Right ventricle myocardium superior (tissue), 1 donor: Measurements from ENCODE around the gene ASH1L. TPM values are rescaled to one million over a fixed set of nuclear protein-coding genes. Genes with fewer than 3 reads are reported as not detected.
A peak's percentile ranks its signal among the peaks of the same experiment; 100 is the strongest.
"Not testable (repeated sequence)": the region's sequence is repeated elsewhere in the genome, so short reads cannot be mapped to it uniquely, and the experiment has no call there.

ENCODE experiments used
- ATAC-seq: fragments of 200-7000 bp; cut with Tn5 transposase; one replicate; pipeline ENCODE4 v1.9.1; 2020; ENCODE audit warnings: mild to moderate bottlenecking; ENCODE audit not compliant: poor library complexity
- DNase-seq: peaks from one replicate; pipeline ENCODE4 v3.0.0-alpha.2; 2020
- intact Hi-C: fragments of 100-400 bp; cut with DNase I; formaldehyde crosslinking; loops from one replicate; pipeline ENCODE4 v1.11.2; 2022
- total RNA-seq: library from RNA; stranded (reverse); fragmentation: NEBNext Ultra II Directional; extraction: Animal tissue kit (Norgen Biotek cat#: 25700); gene quantifications from one replicate; pipeline ENCODE4 v1.2.1, GENCODE V29; 2021
- donor health status: DM: no; HTN: yes; CAD: no; lungs with severe emphysema.

The ASH1L gene
- total RNA-seq, 1 donor from 2014 or later = 41.3 TPM

DNA sequence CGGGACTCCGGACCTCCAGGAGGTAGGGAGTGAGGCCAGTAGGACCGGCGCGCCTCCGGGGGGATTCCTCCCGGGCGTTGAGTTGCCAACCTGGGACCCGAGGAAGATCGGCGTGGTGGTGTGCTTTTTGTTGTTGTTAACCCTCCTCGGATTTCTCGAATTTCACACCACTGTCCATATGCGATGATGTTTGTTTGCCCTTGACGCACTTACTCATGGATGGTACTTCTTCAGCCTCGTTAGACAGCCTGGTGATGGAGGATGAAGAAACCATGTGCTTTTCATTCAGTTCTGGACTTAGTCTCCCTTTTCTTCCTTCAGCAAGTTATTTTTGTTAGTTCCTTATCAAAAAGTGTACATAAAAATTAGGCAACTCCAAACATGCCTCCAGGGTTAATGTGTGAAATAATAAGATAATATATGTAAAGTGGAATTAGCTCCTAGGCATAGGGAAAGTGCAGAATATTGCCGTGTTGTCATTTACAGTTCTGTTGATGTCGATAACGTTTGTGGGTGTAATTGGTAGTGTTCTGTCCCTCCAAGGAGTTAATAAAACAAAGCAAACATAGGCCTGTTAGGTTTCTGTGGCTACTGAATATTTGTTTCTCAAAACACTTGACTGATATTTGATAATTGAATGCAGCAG lies 897 bp upstream of the ASH1L start:
- DNase-seq, ATAC-seq, intact Hi-C loops: not testable (repeated sequence)

DNA sequence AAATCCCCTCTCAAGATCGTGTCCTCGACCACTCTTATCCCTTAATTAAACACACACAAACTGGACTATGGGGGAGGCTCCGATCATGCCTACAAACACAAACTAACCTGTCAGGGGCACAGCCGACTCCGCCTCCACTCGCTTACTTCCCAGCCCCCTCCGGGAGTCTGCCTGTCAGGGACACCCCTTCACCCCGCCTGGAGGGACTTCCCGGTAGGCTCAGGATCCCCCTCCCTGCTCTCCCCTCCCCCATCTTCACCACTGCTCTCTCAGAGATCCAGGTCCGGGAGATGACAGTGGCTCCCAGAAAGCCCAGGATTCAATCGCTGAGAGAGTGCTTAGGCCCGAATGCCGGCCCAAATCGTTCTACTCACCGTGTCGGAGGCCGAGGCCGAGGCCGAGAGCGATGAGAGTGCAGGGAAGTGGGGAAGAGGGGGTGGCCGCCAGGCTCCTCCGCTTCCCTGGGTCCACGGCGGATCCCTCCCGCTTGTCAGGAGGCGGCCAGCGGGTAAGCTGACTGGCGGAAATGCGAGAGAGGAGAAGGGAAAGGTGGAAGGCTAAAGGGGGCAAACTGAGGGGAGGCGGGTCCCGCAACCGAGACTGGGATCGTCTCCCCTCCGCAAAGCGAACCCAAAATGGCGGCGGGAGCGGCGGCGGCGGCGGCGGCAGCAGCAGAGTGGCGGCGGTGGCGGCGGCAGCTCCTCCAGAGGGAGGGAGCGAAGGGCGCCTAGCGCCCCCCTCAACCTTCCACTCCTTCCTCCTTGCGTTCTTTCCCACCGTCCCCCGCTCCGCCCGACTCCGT lies 623 bp downstream of the ASH1L start:
- ATAC-seq = peak; percentile 47
- intact Hi-C loops = not testable (repeated sequence)

DNA sequence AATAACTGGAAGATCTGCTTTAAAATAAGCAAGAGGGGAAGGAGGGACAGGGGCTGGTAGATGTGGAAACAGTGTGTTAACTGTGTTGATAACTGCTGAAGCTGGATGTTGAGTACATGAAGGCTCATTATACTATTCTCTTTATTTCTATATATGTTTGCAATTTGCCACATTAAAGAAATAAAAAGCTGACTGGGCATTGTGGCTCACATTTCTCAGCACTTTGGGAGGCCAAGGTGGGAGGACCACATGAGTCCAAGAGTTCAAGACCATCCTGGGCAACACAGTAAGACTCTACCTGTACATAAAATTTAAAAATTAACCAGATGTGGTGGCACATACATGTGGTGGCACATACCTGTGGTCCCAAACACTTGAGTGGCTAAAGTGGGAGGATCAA lies 6.7 kb downstream of the ASH1L start:
- ATAC-seq = no peak
- intact Hi-C loops = no loop called here
- DNase-seq = no peak

More for the DNA sequence above, 623 bp downstream of the ASH1L start:
- peak; percentile 60 for DNase-seq

DNA sequence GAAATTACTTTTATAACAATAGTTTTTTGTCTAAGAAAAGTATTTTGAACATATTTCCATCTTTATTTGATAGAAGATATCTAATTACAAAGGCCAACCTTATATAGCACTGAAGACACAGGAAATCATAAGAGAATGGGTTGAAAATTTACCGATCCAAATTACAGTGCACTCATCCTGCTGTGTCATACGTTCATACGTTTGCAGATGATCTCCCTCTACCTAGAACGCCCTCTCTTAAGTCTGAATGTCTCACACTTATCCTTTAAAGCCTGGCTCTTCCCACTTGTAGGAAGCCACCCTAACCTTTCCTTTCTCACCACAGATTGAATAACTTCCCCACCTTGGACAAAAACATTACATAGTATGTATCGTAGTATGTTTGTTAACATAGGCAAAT lies 9.3 kb downstream of the ASH1L start:
- intact Hi-C loops = no loop called here
- ATAC-seq (no peak), DNase-seq (no peak)

DNA sequence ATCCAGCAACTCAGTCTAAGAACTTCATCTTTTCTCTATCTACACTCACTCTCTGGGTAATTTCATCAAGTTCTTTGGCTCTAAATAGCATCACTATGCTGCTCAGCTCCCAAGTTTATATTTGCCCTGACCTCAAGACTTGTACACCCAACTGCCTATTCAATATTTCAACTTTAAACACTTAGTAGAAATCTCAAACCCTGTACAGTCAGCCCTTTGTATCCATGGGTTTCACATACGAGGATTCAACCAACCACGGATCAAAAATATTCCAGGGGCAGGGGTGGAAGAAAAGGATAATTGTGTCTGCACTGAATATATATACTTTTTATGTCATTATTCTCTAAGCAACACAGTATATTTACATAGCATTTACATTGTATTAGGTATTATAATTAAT lies 13.9 kb downstream of the ASH1L start:
- DNase-seq (no peak), ATAC-seq (peak; percentile 33)
- intact Hi-C loops = no loop called here

DNA sequence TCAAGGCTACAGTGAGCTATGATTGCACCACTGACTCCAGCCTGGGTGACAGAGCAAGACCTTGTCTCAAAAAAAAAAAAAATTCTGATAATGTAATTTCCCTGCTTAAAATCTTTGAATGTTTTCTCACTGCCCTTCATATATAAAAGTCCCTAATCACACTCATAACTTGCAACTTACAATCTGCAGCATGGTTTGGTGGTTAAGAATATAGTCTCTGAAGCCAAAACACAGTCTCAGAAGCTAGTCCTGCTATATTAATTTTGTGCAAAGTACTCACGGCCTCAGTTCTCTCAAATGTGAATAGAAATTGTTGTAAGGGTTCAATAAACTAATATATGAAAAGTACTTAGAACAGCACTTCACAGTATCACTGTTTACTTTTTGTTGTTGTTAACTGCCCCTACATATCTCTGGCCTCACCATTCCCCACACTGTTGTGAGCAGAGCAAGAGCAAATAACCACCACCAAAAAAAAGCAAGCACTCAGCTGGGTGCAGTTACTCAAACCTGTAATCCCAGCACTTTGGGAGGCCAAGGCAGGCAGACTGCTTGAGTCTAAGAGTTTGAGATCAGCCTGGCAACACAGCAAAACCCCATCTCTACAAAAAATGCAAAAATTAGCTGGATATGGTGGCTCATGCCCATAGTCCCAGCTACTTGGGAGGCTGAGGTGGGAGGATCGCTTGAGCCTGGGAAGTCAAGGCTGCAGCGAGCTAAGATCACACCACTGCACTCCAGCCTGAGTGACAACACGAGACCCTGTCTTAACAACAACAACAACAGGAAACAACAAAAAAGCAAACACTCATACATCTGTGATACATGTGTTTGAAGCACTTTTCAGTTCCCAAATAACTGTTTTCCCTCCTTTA lies 22.4 kb downstream of the ASH1L start:
- ATAC-seq = no peak
- DNase-seq = no peak
- intact Hi-C loops = no loop called here

DNA sequence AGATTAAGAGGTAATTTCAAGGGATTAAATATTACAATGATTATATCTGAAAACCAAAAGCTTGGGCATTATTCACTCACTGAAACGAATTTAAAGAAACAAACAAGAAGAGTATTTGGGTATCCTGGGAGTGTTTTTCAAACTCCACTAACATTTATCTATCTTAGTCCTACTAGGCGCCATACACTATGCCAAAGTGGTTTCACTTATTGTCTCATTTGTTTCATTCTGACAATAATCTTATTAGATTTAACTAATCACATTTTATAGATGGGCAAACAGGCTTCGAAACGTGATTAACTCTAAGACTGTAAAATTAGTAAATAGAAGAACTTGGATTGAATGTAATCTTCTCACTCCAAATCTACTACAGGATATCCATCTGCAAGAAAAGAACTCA lies 25.4 kb downstream of the ASH1L start:
- no peak for DNase-seq
- no peak for ATAC-seq
- intact Hi-C loops = no loop called here

DNA sequence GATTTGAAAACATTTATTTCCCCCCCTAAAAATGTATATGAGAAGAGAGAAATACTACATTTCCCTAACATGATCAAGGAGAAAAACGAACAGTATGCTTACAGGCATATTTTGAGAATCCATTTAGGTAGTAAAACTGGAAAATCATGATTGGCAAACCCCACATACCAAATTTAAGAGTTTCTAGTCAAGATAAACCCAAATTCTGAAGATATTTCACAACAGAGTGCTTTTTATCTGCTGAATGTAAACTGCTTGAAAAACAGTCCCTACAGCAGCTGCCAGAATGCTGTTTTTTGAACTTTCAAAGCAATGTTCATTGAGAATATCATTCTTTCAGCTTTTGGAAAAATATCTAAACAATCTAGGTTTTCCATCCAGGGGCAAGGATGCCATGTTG lies 31.0 kb downstream of the ASH1L start:
- intact Hi-C loops = no loop called here
- DNase-seq (no peak), ATAC-seq (no peak)

DNA sequence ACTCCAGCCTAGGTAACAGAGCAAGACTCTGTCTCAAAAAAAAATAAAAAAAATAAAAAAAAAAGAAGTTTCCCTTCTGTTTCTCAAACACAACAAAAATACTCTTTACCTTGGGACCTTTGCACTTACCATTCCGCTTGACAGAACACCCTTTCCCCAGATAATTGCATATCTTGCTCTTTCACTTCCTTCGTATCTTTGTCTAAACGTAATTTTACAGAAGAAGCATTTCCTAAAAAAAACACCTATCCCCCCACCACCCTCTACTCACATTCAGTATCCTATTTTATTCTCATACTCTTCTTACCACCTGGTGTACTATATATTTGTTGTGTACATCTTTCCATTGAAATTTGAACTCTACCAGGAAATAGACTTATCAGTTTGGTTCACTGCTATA lies 32.7 kb downstream of the ASH1L start:
- intact Hi-C loops = no loop called here
- no peak for DNase-seq
- no peak for ATAC-seq

DNA sequence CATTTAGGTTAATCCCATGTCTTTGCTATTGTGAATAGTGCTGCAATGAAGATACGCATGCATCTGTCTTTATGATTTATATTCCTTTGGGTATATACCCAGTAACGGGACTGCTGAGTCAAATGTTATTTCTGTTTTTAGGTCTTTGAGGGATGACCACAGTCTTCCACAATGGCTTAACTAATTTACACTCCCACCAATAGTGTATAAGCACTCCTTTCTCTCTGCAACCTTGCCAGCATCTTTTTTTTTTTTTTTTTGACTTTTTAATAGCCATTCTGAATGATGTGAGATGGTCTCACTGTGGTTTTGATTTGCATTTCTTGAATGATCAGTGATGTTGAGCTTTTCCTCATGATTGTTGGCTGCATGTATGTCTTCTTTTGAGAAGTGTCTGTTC lies 33.5 kb downstream of the ASH1L start:
- ATAC-seq (no peak), DNase-seq (no peak)
- intact Hi-C loops = no loop called here

DNA sequence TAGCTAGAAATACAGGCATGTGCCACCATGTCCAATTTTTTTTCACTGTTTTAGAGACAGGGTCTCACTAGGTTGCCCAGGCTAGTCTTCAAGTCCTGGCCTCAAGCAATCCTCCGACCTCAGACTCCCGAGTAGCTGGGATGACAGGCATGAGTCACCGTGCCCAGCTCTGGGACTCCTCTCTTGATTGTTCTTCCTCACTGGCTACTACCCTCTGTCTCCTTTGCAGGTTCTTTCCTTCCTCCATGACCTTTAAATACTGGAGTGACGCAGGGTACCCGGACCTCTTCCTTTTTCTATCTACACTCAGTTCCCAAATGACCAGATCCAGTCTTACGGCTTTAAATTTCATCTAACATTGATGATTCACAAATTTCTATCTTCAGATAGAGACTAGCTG lies 34.9 kb downstream of the ASH1L start:
- peak; percentile 21 for ATAC-seq
- intact Hi-C loops = no loop called here
- no peak for DNase-seq

DNA sequence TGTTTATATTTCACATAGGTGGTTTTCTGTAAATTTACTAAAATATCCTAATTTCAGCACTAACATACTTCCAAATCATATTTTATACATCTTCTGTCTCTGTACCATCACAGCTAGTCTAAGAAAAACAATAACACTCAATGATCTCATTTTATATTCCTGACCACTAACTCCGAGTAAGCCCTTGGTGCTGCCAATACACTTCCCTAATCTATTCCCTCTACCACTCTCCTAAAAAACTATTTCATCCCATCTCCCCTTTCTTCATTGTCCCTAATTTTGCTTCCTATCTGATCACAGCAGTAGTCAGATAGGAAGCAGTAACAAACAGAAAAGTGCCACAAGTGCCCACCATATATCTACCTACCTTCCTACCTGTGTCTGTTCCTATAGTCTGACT lies 36.2 kb downstream of the ASH1L start:
- intact Hi-C loops = no loop called here
- no peak for ATAC-seq
- DNase-seq = no peak

DNA sequence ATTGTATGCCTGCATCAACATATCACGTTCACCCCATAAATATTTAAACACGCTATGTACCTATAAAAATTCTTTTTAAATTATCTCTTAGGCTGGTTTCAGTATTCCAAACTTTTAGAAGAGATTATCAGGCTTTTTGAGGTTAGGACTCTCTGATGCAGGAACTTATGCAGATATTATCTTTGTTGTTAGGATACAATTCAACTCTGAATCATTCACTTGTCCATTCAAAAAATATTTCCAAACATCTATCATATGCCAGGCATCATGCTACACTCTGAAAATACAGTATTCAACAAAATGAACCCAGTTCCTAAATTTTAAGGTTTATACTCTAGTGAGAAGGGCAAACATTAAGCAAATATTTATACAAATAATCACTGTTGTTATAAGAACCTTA lies 40.5 kb downstream of the ASH1L start:
- ATAC-seq = no peak
- intact Hi-C loops = no loop called here
- no peak for DNase-seq

DNA sequence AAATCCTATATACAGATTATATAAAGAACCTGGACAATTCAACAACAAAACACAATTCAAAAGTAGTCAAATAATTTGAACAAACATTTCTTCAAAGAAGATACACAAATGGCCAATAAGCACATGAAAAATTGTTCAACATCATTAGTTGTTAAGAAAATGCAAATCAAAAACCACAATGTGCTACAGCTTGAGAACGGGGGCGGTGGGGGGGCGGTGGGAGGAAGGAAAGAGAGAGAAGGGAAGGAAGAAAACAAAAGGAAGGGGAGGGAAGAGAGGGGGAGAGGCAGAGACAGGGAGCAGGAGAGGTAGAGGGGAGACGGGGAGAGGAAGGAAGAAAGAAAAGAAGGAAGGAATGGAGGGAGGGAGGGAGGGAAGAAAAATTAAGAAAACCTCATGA lies 44.1 kb downstream of the ASH1L start:
- no peak for DNase-seq
- no peak for ATAC-seq
- intact Hi-C loops = no loop called here

DNA sequence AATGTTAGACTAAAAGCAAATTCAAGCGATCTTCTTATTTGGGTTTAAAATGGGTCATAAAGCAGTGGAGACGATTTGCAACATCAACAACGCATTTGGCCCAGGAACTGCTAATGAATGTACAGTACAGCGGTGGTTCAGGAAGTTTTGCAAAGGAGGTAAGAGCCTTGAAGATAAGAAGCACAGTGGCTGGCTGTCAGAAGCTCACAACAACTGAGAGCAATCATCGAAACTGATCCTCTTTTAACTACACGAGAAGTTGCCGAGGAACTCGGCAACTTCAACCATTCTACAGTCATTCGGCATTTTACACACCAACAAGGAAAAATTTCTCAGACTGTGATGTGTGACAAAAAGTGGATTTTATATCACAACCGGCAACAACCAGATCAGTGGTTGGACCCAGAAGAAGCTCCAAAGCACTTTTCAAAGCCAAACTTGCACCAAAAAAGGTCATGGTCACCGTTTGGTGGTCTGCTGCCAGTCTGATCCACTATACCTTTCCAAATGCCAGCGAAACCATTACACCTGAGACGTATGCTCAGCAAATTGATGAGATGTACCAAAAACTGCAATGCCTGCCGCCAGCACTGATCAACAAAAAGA lies 47.9 kb downstream of the ASH1L start:
- DNase-seq = no peak
- no peak for ATAC-seq
- intact Hi-C loops = no loop called here

DNA sequence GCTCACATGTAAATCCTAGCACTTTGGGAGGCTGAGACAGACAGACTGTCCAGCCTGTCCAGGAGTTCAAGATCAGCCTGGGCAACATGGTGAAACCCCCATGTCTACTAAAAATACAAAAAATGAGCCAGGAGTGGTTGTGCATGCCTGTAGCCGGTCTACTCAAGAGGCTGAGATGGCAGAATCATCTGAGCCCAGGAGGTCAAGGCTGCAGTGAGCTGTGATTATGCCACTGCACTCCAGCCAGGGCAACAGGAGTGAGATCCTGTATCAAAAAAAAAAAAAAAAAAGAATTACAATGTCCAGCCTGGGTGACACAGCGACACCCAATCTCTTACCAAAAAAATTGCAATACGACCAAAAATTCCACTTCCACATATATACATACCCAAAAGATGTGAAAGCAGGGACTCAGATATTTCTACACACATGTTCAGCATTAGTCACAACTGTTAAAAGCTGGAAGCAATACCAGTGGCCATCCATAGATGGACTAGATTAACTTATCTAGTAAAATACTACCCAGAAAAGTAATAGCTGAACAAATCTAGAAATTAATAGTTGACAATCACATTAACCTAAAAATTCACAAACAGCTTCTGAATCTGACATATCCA lies 49.2 kb downstream of the ASH1L start:
- ATAC-seq = no peak
- intact Hi-C loops = no loop called here
- no peak for DNase-seq

DNA sequence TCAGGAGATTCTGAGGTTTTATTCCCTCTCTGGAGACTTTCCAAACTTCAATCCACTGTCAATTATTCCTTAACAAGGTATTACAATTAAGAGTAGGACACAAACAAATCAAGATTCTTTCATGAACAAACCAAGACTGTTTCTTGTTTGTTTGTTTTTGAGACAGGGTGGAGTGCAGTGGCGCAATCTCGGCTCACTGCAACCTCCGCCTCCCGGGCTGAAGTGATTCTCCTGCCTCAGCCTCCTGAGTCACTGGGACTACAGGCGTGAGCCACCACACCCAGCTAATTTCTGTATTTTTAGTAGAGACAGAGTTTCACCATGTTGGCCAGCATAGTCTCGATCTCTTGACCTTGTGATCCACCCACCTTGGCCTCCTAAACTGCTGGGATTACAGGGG lies 51.2 kb downstream of the ASH1L start:
- intact Hi-C loops, ATAC-seq, DNase-seq: not testable (repeated sequence)

DNA sequence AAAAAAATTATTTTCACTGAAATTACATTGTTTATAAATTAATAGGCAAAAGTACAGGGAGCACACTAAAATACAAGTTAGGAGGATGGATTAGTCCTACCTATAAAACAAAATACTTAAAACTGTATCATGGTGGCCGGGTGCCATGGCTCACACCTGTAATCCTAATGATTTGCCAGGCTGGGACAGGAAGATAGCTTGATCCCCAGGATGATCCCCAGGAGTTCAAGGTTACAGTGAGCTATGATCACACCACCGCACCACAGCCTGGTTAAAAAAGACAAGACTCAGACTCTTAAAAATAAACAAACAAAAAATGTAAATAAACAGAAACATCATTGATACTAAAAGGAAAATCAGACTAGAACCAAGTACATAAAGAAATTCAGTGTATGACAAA lies 53.5 kb downstream of the ASH1L start:
- no peak for ATAC-seq
- intact Hi-C loops = no loop called here
- DNase-seq = no peak

DNA sequence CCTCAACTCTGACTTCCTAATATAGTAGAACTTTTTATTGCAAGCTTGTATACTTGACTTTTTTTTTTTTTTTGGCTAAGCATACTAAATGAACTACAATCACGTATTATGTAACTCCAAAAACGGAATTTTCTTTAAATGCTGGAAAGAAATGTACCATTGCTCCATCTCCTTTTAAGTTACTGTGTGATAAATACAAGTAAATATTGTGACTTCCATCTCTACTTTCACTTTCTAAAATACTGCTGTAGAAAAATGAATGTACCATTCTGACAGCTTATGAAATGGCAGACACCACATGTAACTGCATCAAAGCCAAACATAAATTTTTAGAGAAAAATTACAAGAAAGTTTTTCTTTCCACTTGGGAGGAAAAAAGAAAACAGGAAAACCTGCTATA lies 54.7 kb downstream of the ASH1L start:
- intact Hi-C loops = no loop called here
- no peak for DNase-seq
- ATAC-seq = no peak
